OCI-LY1 (cell line): ENCODE measurements around the gene GAB4.

ENCODE experiments used
- EZH2 ChIP-seq: fragments of 200-600 bp; sonication (generic), shearing (Covaris generic); IDR thresholded peaks from 2 replicates; pipeline ENCODE4 v1.8.0; 2017; ENCODE audit warnings: borderline replicate concordance, mixed run types, mild to moderate bottlenecking, antibody characterized with exemption, low read length, moderate library complexity, mixed read lengths
- TF ChIP-seq, protein P1 (sequence below): fragments of 200-600 bp; sonication (generic), shearing (Covaris generic); IDR thresholded peaks from 2 replicates; pipeline ENCODE4 v1.5.1; 2017; ENCODE audit warnings: mild to moderate bottlenecking, antibody characterized with exemption, low read length, moderate library complexity, mixed read lengths

DNA sequence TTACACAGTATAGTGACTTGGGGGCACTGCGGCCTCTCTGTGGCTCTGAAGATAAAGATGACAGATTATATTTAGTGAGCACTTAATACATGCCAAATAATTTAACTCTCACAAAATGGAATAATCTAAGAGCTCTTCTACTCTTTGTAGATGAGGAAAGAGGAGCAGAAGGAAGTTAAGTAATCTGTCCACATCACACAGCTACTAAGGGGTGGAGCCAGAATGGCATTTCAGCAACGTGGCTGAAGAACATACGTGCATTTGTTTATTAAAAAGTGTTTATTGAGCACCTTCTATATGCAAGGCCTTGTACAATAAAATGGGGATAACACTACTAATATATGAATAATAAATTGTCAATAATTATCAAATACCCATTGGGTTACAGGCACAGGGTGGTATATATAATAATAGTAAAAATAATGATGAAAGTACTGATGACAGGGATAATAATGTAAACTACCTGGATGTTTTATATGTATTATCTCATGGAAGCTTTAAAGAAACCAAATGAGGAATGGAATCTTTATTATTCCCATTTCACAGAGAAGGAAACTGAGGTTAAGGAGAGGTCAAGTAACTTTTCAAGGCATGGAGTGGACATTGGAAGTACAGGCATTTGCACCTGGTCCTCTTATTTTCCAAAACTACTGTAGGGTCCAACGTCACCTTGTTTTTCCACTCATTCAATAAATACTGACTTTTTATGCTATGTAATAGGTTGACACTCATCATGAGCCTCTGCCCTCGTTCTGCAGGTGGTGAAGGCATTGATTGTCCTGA is 38.7 kb upstream of the GAB4 start:
- TF ChIP-seq, protein P1, sequence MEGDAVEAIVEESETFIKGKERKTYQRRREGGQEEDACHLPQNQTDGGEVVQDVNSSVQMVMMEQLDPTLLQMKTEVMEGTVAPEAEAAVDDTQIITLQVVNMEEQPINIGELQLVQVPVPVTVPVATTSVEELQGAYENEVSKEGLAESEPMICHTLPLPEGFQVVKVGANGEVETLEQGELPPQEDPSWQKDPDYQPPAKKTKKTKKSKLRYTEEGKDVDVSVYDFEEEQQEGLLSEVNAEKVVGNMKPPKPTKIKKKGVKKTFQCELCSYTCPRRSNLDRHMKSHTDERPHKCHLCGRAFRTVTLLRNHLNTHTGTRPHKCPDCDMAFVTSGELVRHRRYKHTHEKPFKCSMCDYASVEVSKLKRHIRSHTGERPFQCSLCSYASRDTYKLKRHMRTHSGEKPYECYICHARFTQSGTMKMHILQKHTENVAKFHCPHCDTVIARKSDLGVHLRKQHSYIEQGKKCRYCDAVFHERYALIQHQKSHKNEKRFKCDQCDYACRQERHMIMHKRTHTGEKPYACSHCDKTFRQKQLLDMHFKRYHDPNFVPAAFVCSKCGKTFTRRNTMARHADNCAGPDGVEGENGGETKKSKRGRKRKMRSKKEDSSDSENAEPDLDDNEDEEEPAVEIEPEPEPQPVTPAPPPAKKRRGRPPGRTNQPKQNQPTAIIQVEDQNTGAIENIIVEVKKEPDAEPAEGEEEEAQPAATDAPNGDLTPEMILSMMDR, result no peak
- TF ChIP-seq EZH2, result no peak
